ENCODE results near the gene NDUFS2. TPM values are rescaled to one million over a fixed set of nuclear protein-coding genes. Genes with fewer than 3 reads are reported as not detected.
"Not testable (repeated sequence)": the region's sequence is repeated elsewhere in the genome, so short reads cannot be mapped to it uniquely, and the experiment has no call there.

Gene NDUFS2
- total RNA-seq, 2 experiments from 2014 or later, result 80.6 to 92.8 TPM

- not testable (repeated sequence) for DNase-seq; ATAC-seq (ENCODE audit: low read depth); H3K9me3 Mint-ChIP-seq; H3K27ac Mint-ChIP-seq; H3K4me3 Mint-ChIP-seq; H3K36me3 Mint-ChIP-seq
- Mint-ChIP-seq H3K27me3 (peaks cover 47% of the 10 kb centered on the region), H3K4me1 (peaks cover 13% of the 10 kb centered on the region)
- POLR2A ChIA-PET, result interaction anchor here (1.2 kb wide), 1 partner anchor 26 kb away, joined by 3 read pairs; no protein-coding TSS in a partner anchor
Measured at GRCh38 chr1:161257109-161257508, 54.9 kb downstream of the NDUFS2 start.

- DNase-seq (peak; percentile 59), ATAC-seq (ENCODE audit: low read depth) (peak; percentile 95)
- peak within 1 kb of the TSS; percentile 70 for H3K4me3 Mint-ChIP-seq
- peaks cover 5% of the 10 kb centered on the region for H3K9me3 Mint-ChIP-seq
- peaks cover 13% of the 10 kb centered on the region for H3K4me1 Mint-ChIP-seq
- POLR2A ChIA-PET, result interaction anchor here (0.7 to 1.3 kb wide), 2 partner anchors 56 to 126 kb away, joined by 3 read pairs; partner anchors contain the start of gene SDHC
- peaks cover 49% of the 10 kb centered on the region for H3K27me3 Mint-ChIP-seq
- peaks cover 7% of the 10 kb centered on the region for H3K36me3 Mint-ChIP-seq
- H3K27ac Mint-ChIP-seq, result peak within 1 kb of the TSS; percentile 37
Measured at GRCh38 chr1:161258439-161259344, 56.5 kb downstream of the NDUFS2 start, which contains the start of gene PCP4L1. Gene PCP4L1 (plus strand): TSS chr1:161258745. CDS start chr1:161258975, 230 bp downstream.

GRCh38 chr1:161259345-161259702, 57.2 kb downstream of the NDUFS2 start:
- peaks cover 7% of the 10 kb centered on the region for H3K36me3 Mint-ChIP-seq
- ATAC-seq (ENCODE audit: low read depth), result no peak
- peak overlapping the region; percentile 70 for H3K4me3 Mint-ChIP-seq
- H3K9me3 Mint-ChIP-seq, result peaks cover 5% of the 10 kb centered on the region
- no peak for DNase-seq
- no peak overlapping the region for H3K27ac Mint-ChIP-seq
- POLR2A ChIA-PET, result interaction anchor here (1.3 kb wide), 1 partner anchor 55 kb away, joined by 3 read pairs; the partner anchor contains the start of gene SDHC
- peaks cover 51% of the 10 kb centered on the region for H3K27me3 Mint-ChIP-seq
- H3K4me1 Mint-ChIP-seq, result peaks cover 13% of the 10 kb centered on the region

GRCh38 chr1:161259765-161260164, 57.6 kb downstream of the NDUFS2 start:
- no peak overlapping the region for H3K27ac Mint-ChIP-seq
- DNase-seq (no peak), ATAC-seq (ENCODE audit: low read depth) (no peak)
- H3K27me3 Mint-ChIP-seq, result peaks cover 55% of the 10 kb centered on the region
- no peak overlapping the region for H3K4me3 Mint-ChIP-seq
- peaks cover 5% of the 10 kb centered on the region for H3K9me3 Mint-ChIP-seq
- H3K4me1 Mint-ChIP-seq, result peaks cover 13% of the 10 kb centered on the region
- peaks cover 7% of the 10 kb centered on the region for H3K36me3 Mint-ChIP-seq
- POLR2A ChIA-PET, result interaction anchor here (1.3 kb wide), 1 partner anchor 55 kb away, joined by 3 read pairs; the partner anchor contains the start of gene SDHC

GRCh38 chr1:161260376-161261260, 58.5 kb downstream of the NDUFS2 start:
- peaks cover 6% of the 10 kb centered on the region for H3K36me3 Mint-ChIP-seq
- no peak overlapping the region for H3K4me3 Mint-ChIP-seq

GRCh38 chr1:161261261-161262235, 59.4 kb downstream of the NDUFS2 start:
- H3K27ac Mint-ChIP-seq, result no peak overlapping the region
- H3K4me3 Mint-ChIP-seq, result no peak overlapping the region
- peaks cover 13% of the 10 kb centered on the region for H3K4me1 Mint-ChIP-seq
- peaks cover 5% of the 10 kb centered on the region for H3K9me3 Mint-ChIP-seq
- H3K36me3 Mint-ChIP-seq, result peaks cover 4% of the 10 kb centered on the region
- POLR2A ChIA-PET, result interaction anchor here (0.5 kb wide), 1 partner anchor 48 kb away, joined by 3 read pairs; no protein-coding TSS in a partner anchor
- DNase-seq (no peak), ATAC-seq (ENCODE audit: low read depth) (no peak)
- peaks cover 59% of the 10 kb centered on the region for H3K27me3 Mint-ChIP-seq

More at GRCh38 chr1:161260376-161261260, 58.5 kb downstream of the NDUFS2 start:
- Mint-ChIP-seq H3K27me3 (peaks cover 57% of the 10 kb centered on the region), H3K9me3 (peaks cover 5% of the 10 kb centered on the region), H3K4me1 (peaks cover 13% of the 10 kb centered on the region), H3K27ac (no peak overlapping the region)
- POLR2A ChIA-PET, result no interaction called here
- DNase-seq (no peak), ATAC-seq (ENCODE audit: low read depth) (no peak)

Small RNAs within 50 kb of the gene (microRNA-seq; reads per million reads assigned to microRNA genes)
- gene MIR5187, result not detected

Other genes with a start within 250 kb of the NDUFS2 start
- not detected for gene ITLN2, start 247.6 kb upstream of the NDUFS2 start, total RNA-seq
- 10 to 100 TPM; 28.5 to 35.9 TPM for gene F11R, start 181.2 kb upstream of the NDUFS2 start, total RNA-seq
- gene TSTD1, start 163.4 kb upstream of the NDUFS2 start, total RNA-seq, result 10 to 100 TPM; 81.7 to 84.9 TPM
- gene USF1, start 156.4 kb upstream of the NDUFS2 start, total RNA-seq, result 10 to 100 TPM; 93.0 to 96.3 TPM
- gene ARHGAP30, start 132.5 kb upstream of the NDUFS2 start, total RNA-seq, result 100 to 1,000 TPM; 260 to 273 TPM
- gene NECTIN4, start 112.8 kb upstream of the NDUFS2 start, total RNA-seq, result not detected
- 1 to 10 TPM; 1.2 TPM for gene KLHDC9, start 104.0 kb upstream of the NDUFS2 start, total RNA-seq
- 10 to 100 TPM; 54.1 to 62.3 TPM for gene PFDN2, start 84.3 kb upstream of the NDUFS2 start, total RNA-seq
- 10 to 100 TPM; 44.7 to 49.3 TPM for gene NIT1, start 84.3 kb upstream of the NDUFS2 start, total RNA-seq
- 10 to 100 TPM; 39.8 to 40.3 TPM for gene DEDD, start 69.7 kb upstream of the NDUFS2 start, total RNA-seq
- 10 to 100 TPM; 95.9 to 98.1 TPM for gene UFC1, start 48.4 kb upstream of the NDUFS2 start, total RNA-seq
- 10 to 100 TPM; 40.7 to 46.8 TPM for gene USP21, start 42.9 kb upstream of the NDUFS2 start, total RNA-seq
- gene PPOX, start 35.9 kb upstream of the NDUFS2 start, total RNA-seq, result 10 to 100 TPM; 47.0 to 53.0 TPM
- 10 to 100 TPM; 54.5 to 54.8 TPM for gene B4GALT3, start 24.9 kb upstream of the NDUFS2 start, total RNA-seq
- gene ADAMTS4, start 3.3 kb upstream of the NDUFS2 start, total RNA-seq, result 1 to 10 TPM; 2.5 to 3.5 TPM
- gene FCER1G, start 12.9 kb downstream of the NDUFS2 start, total RNA-seq, result 10 to 100 TPM; 18.9 to 22.1 TPM
- gene APOA2, start 21.3 kb downstream of the NDUFS2 start, total RNA-seq, result not detected
- 10 to 100 TPM; 13.7 to 17.4 TPM for gene TOMM40L, start 23.7 kb downstream of the NDUFS2 start, total RNA-seq
- gene NR1I3, start 35.8 kb downstream of the NDUFS2 start, total RNA-seq, result not detected
- gene PCP4L1, start 56.4 kb downstream of the NDUFS2 start, total RNA-seq, result 1 to 10 TPM in 1 of 2 experiments, under 1 TPM in 1; 0.91 to 1.1 TPM
- gene MPZ, start 107.6 kb downstream of the NDUFS2 start, total RNA-seq, result 1 to 10 TPM; 8.4 to 9.5 TPM
- gene SDHC, start 112.0 kb downstream of the NDUFS2 start, total RNA-seq, result 100 to 1,000 TPM; 148 to 150 TPM
- gene CFAP126, start 165.5 kb downstream of the NDUFS2 start, total RNA-seq, result not detected

Measured in activated naive CD8-positive, alpha-beta T cell treated with anti-CD3 and anti-CD28 coated beads, Interleukin-2, amount 10 ng/mL, durations not matched to agents 7 days and 5 days (primary cell).